GM15510 (cell line): Measurements from ENCODE around the gene KCNK10.

Source experiments
- POLR2A ChIP-seq: IDR thresholded peaks from 3 replicates; pipeline ENCODE4 v1.6.1; 2011; ENCODE audit warnings: borderline replicate concordance; ENCODE audit not compliant: insufficient read length; ENCODE audit errors: extremely low read depth

Gene KCNK10

GRCh38 chr14:88228522-88229236, 94.4 kb downstream of the KCNK10 start:
- TF ChIP-seq POLR2A: no peak

GRCh38 chr14:88227693-88228092, 95.4 kb downstream of the KCNK10 start:
- no peak for TF ChIP-seq POLR2A

DNA sequence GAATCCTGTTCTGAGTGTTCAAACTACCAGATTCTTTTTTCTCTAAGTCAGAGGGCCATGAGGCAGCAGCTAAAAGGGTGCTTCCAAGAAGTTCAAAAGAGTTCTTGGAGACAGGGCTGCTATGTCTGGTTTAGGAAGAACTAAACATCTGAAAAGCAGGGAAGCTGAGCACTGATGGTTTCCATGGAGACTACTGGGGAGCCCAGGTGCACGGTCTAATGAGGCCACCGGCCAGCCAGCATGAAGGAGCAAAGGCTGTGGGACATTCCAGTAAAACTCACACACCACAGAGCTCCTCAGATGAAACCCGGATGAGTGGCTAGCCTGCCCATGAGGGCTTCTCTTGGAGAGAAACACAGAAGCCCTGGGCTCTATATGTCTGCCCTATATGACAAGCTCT, 97.3 kb downstream of the KCNK10 start:
- TF ChIP-seq POLR2A: no peak

GRCh38 chr14:88218119-88218915, 104.8 kb downstream of the KCNK10 start:
- TF ChIP-seq POLR2A: no peak

DNA sequence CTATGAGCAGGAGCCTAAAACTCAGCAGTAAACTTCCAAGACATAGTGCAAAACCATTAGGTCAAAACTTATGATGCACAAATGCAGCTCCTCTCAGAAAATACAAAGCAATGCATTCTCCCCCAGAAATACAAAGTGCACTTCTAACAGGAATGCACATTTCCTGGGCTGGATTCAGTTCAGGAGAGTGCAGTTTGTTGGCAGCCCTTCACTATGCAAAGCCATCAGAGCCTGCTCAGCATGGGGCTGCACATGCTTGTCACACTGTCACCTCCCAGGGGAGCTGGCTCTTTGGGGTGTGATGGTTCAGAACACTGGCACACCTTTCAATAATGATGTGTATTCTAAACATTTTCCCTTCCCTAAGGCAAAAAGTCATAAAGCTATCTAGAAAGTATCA, 110.4 kb downstream of the KCNK10 start:
- TF ChIP-seq POLR2A: no peak

DNA sequence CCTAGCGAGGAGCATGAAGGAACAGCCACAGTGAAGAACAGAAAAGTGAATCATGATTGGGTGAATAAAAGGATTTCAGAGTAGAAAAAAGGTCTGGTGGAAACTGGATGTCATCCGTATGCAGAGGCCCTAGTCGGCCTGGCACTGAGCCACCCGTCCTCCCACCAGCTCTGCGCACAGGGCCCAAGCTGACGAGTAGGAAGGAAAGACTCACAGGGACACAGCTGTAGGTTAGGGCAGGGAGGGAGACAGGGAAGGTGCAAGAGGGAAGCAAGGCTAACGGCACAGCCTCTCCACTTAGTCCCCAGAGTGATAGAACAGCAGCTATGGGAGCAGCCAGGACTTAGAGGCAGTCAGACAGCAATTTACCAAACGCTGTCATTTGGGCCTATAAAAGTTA, 112.6 kb downstream of the KCNK10 start:
- TF ChIP-seq POLR2A: no peak

DNA sequence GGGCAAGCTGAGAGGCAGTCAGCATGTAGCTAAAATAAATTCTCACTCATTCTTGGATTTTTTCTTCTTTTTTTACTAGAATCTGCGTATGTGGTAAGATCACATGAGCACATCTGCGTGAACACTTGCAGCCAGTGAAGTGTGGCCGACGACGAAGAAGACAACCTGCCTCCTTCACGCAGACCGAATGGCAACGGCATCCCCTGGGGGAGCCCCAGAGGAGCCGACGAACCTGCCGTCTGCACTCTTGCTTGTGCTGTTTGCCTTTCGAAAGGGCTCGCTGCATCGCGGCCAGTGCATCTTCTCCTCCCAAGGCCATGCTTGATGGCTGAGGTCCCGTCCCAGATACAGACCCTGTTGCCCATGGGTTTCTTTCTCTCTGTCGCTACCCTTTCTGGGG, 113.8 kb downstream of the KCNK10 start:
- peak; percentile 17 for TF ChIP-seq POLR2A

- no peak for TF ChIP-seq POLR2A
These were observed 114.2 kb downstream of the KCNK10 start for GRCh38 chr14:88208858-88209257.

DNA sequence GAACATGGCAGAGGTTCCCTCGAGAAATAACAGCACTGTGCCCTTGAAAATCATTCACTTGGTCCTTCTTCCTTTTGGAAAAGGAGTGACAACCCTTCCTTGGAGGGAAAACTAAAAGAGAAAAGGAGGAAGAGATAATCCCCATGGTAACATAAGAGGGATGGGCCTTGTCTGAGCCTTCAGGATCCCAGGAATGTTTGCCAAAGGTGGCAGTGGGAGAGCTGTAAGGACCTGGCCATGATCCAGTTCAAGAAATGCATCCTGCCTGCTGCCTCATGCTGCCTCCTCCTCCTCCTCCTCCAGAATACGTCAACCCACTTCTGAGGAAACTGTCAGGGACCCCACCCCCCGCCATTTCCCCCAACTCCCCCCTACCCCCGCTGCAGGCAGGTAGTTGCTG, 118.8 kb downstream of the KCNK10 start:
- no peak for TF ChIP-seq POLR2A

DNA sequence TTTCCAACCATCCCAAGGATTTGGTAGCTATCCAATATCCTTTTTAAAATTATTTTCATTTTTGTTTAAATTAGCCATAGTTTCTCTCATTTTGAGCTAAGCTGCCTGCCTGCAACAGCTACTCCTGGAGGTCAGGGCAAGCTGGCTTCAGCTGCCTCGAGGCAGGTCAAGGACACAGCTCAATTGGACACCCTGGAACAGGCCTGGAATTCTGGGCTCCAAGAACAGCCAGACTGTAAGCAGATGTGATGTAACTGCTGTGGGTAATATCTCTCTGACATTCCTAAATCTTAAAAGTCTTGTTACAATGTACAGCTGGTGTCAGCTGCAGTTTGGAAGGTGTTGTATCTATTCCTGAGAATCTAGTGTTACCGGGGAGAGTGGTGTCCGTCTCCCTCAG, 119.8 kb downstream of the KCNK10 start:
- no peak for TF ChIP-seq POLR2A

DNA sequence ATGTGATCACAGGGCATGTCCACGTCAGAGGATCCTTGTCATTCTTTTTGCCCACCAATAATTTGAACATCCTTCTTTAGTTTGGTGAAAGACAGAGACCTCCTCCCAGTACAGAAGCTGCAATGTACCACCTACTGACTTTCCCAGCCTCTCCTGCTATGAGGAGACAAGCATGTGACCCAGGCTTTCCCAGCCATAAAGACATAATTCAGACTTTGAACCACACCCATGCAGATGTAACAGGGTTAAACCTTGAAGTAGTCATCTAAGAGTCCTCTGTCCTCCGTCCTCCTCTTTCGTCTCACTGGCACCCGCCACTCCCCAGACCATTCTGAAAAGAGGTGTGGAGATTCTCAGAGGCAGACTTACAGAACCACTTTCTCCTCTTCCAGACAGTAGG, 120.8 kb downstream of the KCNK10 start:
- TF ChIP-seq POLR2A: no peak

GRCh38 chr14:88201851-88202250, 121.2 kb downstream of the KCNK10 start:
- no peak for TF ChIP-seq POLR2A

- TF ChIP-seq POLR2A: no peak
These were observed 123.2 kb downstream of the KCNK10 start for GRCh38 chr14:88199882-88200281.

GRCh38 chr14:88198446-88198845, 124.6 kb downstream of the KCNK10 start:
- no peak for TF ChIP-seq POLR2A

GRCh38 chr14:88196925-88197324, 126.1 kb downstream of the KCNK10 start:
- no peak for TF ChIP-seq POLR2A
